ENCODE results near the gene IFI27L1.

GRCh38 chr14:94113073-94113472, 32.0 kb downstream of the IFI27L1 start:
- TF ChIP-seq CTCF (IDR thresholded peaks at IDR 0.05) (no peak), POLR2A (IDR thresholded peaks at IDR 0.05) (no peak)
